GM21529 (cell line): ENCODE data around the gene PTPRT.
"Not testable (repeated sequence)": the region's sequence is repeated elsewhere in the genome, so short reads cannot be mapped to it uniquely, and the experiment has no call there.

Experiments
- ATAC-seq: cut with Tn5 transposase; IDR thresholded peaks from one replicate; pipeline ENCODE4 v1.9.1; 2021; ENCODE audit not compliant: unreplicated experiment

PTPRT gene

GRCh38 chr20:43187476-43188233 lies 2.1 kb downstream of the PTPRT start:
- ATAC-seq: no peak

GRCh38 chr20:43186312-43186711 lies 3.4 kb downstream of the PTPRT start:
- ATAC-seq: no peak

GRCh38 chr20:43185901-43186300 lies 3.8 kb downstream of the PTPRT start:
- no peak for ATAC-seq

DNA sequence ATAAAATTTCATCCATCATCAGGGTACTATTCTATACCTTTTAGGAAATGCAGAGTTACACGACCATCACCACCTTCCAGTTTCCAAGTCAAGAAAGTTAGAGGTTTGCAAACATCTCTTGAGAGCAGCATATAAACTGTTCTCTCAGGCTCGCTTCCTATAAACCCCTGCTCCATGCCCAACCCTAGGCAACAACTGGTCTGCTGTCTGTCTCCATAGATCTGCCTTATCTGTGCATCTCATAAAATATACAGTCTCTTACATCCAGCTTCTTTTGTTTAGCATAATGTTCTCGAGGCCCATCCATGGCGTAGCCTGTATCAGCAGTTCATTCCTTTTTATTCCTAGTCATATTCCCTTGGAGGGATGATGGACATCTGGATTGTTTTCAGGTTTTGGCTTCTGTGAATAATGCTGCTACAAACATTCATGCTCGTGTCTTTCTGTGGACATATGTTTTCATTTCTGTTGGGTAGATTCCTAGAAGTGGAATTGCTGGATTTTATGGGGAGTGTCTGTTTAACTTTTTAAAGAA lies 6.1 kb downstream of the PTPRT start:
- no peak for ATAC-seq

DNA sequence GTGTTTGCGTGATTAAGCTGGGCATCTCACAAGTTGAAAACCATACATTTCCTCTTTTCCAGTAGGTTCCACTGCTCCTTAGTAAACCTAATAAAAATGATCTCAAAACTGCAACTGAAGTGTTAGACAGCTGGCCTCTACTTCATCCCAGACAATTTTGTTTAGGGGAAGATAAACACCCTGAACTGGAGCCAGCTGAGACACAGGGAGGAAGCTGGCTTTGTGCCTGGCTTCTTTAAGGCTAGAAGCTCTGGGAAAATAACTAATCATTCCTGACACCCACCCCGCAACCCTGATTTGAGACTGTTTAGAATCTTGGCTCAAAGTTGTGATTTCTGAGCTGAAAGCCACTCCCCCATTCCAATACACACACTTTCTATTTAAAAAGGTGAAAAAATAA lies 11.6 kb downstream of the PTPRT start:
- ATAC-seq: no peak

DNA sequence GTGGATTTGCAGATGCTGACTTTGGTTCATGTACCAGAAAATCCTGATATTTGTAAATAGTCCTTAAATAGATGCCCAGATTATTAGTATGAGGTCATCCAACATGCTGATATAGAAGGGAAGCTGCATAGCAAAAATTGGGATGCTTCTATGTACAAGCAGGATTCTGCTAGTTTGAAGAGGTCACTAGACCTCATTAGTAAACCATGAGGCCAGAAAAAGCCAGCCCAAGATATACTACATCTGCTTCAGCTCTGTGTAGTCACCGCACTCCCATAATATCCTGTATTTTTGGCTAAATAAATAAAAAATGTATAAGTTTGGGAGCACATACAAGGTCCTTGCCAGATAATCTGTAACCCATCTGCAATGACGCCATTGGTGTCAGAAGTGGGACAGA lies 13.0 kb downstream of the PTPRT start:
- no peak for ATAC-seq

GRCh38 chr20:43171930-43172329 lies 17.8 kb downstream of the PTPRT start:
- ATAC-seq: no peak

DNA sequence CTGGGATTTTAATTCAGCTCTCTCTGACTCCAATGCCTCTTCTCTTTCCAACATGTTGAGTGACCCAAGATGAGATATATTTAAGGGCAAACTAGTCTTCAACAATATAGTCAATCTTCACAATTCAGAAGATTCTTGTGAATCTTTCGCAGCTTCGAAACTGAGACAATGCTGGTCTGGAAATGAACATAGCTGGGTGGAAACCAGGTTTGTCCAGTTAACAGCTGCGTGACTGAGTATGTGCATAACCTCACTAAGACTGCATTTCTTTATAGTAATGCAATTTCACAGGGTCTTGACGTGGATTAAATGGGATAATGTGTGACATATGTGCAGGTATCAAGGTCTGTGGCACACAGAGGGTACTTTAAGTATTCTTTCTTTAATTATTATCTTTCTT lies 18.9 kb downstream of the PTPRT start:
- ATAC-seq: no peak

- no peak for ATAC-seq
Measured at GRCh38 chr20:43167615-43168014, 22.1 kb downstream of the PTPRT start.

DNA sequence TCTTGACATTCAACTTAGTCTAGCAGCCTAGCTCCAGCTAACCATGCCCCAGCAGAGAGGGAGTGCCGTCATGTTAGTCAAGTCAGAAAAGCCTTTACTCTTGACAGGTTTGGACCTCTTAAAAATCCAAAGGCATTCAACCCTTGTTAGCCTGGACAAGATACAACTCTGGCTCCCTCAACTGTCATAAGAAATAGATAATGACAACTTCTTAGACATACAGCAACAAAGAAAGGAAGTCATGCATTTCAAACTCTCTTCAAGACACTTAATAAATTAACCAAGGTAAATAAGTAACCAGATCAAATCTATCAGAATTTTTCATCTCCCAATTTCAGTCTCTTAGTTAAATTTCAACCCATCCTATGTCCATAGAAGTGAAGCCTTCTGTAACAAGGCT lies 22.7 kb downstream of the PTPRT start:
- no peak for ATAC-seq

DNA sequence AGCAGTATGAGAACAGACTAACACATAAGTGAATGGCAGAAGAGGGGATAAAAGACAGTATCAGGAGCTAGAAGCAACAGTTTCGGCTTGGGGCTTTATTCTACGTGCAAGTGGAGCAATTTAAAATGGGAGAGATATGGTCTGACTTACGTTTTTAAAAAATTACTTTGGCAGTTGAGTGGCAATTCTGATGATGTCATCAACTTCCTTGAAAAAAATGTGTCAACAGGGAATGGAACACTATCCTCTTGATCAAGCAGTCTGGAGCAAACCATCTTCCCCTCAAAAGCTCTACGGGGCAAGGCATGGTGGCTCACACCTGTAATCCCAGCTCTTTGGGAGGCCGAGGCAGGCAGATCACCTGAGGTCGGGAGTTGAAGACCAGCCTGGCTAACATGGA lies 24.1 kb downstream of the PTPRT start:
- no peak for ATAC-seq

GRCh38 chr20:43164736-43165135 lies 25.0 kb downstream of the PTPRT start:
- ATAC-seq: not testable (repeated sequence)

DNA sequence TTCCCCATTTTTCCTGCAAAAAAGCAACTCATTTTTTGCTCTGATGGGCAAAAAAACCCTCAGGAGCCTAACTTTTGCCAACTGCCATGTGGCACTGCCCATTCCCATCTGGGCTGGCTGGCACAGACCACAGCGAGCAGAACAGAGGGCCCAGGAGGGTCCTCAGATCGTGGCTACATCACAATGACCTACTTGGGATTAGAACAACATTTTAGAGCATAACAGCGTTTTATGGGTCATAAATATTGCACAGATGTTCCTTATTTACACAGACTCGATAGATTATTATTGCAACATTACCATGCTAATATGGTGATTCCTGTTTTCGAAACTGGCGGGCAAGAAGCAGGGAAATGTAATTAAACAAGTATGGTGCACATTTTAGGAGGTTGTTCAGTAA lies 28.0 kb downstream of the PTPRT start:
- ATAC-seq: no peak

DNA sequence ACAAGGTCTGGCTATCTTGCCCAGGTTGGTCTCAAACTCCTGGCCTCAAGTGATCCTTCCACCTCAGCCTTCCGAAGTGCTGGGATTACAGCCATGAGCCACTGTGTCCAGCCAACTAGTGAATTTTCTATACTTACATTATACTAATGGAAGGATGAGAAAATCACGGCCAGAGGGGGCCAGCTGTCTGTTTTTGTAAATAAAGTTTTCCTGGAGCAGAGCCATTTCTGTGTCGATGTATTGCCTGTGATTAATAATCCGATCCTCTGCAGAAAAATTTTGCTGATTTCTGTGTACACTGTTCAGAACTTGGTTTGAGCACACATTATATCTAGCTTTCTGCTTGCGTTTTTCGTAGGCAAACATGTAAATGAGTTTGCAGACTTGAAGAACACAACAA lies 28.8 kb downstream of the PTPRT start:
- ATAC-seq: no peak

- no peak for ATAC-seq
Measured at GRCh38 chr20:43159994-43160393, 29.7 kb downstream of the PTPRT start.

DNA sequence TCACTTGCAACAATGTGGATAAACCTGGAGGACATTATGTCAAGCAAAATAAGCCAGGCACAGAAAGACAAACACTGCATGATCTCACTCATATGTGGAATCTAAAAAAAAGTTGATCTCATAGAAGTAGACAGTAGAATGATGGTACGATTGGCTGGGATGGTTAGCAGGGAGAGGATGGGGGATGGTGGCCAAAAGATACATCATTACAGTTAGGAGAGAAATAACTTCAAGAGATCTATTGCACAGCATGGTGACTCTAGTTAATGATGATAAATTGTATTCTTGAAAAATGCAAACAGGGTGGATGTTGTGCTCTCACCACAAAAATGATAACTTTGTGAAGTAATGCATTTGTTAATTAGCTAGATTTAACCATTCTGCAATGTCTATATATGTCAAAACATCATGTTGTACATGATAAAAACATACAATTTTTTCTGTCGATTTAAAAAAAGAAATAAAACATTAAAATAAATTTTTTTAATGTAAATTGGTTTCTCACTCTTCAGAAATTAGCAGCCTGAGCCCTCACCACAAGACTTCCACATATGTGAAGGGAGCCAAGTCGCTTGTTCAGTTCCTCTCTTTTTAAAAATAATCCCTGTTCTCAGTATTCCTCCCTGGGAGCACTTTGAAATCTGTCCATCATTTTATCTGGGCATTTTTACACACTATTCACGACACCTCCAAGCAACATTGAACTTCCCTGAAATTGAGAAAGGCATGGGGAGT lies 34.2 kb downstream of the PTPRT start:
- ATAC-seq: no peak

- ATAC-seq: no peak
Measured at GRCh38 chr20:43151901-43152300, 37.8 kb downstream of the PTPRT start.

DNA sequence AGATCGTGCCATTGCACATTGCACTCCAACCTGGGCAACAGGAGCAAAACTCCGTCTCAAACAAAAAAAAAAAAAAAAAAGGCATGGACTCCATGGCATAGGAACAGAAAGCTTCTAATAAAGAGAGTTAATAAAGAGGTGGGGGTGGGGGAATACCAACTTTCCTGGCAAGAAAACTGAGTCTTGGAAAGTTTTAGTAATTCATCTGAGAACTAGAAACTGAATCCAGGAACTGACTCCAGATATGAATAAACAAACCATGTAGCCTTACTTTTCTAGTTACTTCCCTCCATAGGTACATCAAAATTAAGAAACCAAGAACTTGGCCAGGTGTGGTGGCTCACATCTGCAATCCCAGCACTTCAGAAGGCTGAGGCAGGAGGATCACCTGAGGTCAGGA lies 38.5 kb downstream of the PTPRT start:
- ATAC-seq: no peak

DNA sequence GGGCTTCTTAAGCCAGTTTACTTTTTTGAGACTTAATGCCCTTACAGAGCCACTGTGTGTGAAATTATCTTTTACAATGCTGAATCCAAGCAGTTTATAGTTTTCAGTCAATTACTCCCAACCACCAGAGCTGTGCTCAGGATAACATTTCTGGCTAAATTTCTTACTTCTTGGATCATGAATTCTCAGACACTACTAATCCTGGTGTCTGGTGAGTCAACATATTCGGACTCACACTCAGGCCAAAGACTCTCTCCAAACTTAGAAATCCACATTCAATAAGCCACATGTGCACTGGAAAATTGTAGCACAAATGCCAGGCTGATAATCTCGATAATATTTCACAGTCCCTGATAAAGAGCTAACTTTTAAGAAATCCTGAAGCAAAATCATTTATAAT lies 49.0 kb downstream of the PTPRT start:
- ATAC-seq: no peak

- ATAC-seq: no peak
Measured at GRCh38 chr20:43138061-43138770, 51.5 kb downstream of the PTPRT start.

- no peak for ATAC-seq
Measured at GRCh38 chr20:43137160-43137559, 52.5 kb downstream of the PTPRT start.

- no peak for ATAC-seq
Measured at GRCh38 chr20:43124241-43124640, 65.5 kb downstream of the PTPRT start.
